ENCODE data around the gene SLC29A1. TPM values are rescaled to one million over a fixed set of nuclear protein-coding genes. Genes with fewer than 3 reads are reported as not detected.

The SLC29A1 gene
- total RNA-seq, 1 experiment from 2014 or later = 33.4 TPM

DNA sequence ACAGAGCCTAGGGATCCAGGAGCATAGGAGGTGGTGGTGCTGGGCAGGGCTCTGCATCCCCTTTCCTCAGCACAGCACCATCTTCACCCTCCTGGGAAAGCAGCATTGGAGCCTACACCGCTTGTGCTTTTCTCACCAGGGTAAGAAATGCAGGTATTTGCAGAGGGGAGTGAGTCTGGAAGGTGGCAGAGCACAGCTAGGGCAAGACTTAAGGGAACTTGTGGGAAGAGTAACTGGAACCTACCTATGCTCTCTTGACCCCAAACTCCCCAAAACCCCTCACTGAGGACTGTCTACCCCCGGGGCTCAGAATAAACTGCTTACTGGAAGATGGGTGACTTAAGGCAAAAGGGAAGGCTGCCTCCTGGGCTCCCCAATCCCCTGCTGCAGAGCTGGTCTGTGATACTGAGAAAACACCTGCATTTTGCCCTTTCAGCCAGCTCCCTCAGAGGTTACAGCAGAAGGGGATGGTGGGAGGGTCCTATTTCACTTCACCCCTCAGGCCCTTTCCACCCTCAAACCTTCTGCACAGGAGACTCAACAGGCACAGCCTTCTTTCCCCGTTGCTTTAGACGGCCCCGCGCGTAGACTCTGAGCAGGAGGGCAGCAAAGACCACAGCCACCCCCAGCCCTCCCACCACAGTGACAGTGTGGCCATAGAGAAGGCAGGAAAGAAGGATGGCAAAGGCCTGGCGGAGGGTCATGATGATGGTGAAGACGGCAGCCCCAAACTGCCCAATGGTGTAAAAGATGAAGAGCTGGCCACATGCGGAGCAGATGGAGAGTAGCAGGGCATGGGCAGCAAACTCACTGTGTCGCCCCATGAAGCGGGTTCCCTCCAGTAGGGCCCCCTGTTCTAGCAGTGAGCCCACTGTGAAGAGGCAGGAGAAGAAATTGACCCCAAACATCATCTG, 31.1 kb downstream of the SLC29A1 start:
- no peak for DNase-seq (ENCODE audit: low spot score)

DNA sequence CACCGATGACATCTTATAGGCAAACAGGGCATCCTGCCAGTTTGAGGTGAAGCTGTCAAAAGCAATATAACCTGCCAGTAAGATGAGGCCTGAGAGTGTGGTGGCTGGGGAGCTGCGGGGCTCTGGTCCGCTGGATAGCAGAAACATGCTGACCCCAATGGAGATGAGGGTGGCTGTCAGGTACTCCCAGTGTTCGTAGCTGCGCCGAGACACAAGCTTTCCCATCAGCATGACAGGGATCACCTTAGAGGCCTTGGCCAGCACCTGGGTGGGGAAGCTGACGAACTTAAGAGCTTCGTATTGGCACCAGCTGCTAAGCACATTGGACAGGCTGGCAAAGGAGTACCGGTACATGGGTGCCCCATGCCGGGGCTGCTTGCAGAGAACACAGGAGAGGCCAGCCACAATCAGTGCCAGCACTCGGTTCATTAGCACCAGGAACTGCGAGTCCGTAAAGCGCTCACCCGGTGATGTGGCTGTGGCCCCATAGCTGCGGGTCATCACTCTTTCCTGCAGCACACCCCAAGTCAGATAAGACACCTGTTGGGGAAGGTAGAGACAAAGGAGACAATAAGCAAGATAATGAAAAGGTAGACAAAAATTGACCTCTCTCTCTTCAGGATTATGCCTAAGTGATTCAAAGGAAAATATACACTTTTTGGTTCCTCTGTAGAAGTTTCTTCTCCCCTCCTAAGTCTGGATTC, 31.9 kb downstream of the SLC29A1 start:
- peak; percentile 38 for DNase-seq (ENCODE audit: low spot score)

GRCh38 chr6:44255871-44256774, 32.7 kb downstream of the SLC29A1 start:
- DNase-seq (ENCODE audit: low spot score) = peak; percentile 59

DNA sequence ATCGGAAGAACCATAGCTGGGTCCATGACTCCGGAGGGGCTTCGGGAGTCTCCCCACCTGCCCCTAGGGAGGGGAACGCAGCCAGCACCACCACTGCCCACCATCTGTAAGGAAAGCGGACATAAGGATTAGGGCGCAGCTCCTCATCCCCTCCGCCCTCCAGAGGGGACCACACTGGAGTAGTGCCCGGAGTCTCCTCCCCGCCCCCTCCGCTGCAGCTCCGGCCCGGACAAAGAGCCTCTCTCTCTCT, 33.3 kb downstream of the SLC29A1 start:
- DNase-seq (ENCODE audit: low spot score) = no peak

DNA sequence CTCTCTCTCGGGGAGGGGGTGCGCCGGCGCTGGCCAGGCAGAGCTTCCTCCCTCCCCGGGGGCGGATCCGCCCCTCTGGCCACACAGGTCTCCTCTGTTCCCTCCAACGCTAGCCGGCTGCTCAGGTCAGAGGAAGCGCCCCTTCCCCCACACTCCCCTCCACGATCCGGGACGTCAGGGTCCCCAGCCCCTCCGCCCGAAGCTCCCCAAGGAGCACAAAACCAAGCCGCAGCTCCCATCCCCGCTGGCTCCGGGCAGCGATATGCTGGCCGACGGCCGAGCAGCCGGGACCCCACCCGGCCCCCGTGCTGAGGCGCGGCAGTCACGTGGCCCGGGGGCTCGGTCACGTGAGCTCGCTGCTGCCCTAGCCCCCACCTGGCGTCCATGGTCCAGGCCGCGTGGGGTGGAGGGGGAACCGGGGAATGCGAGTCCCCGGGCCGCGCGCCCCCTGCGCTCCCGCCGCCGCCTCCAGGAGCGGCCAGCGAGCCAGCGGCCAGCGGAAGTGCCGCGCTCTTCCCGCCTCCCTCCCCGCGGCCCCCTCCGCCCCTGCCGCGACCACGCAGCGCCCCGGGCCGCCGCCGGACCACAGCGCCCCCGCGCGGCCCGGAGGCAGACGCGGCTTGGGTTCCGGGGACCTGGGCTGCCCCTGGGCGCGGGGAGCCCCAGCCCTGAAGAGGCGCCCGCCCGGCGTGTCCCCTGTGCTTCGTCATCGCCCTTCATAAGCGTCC, 33.8 kb downstream of the SLC29A1 start, which contains the start of gene SLC35B2:
SLC35B2 (minus strand) TSS at position 504 of the 728 bp plus-strand sequence; CDS start at position 386, 118 bp downstream.
- DNase-seq (ENCODE audit: low spot score) = peak; percentile 75

DNA sequence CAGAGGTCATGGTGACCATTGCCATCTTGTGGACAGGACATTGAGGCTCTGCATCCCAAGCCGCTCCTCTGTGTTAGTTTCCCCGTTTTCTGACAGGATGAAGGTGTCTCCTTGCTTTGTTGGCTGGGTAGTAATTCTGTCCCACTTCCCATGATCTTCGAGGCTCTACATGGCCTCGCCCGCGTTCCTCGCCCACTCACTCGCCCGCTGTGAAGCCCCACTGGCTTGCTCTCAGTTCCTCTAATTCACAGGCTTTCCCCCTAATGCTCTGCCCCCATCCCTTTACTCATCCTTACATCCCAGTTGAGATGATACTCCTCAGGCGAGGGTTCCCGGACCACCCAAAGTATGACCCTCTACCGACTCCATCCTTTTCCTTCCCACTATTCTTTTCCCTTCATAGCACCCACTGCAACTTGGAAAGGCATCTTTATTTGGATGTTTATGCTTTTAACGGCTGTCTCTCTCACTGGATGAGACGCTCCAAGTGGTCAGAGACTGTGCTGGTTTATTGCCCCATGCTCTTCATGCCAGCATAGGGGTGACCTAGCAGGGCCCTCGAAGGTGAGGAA, 34.4 kb downstream of the SLC29A1 start:
- DNase-seq (ENCODE audit: low spot score) = no peak

GRCh38 chr6:44258325-44258863, 35.0 kb downstream of the SLC29A1 start:
- no peak for DNase-seq (ENCODE audit: low spot score)

GRCh38 chr6:44258921-44259320, 35.5 kb downstream of the SLC29A1 start:
- no peak for DNase-seq (ENCODE audit: low spot score)

DNA sequence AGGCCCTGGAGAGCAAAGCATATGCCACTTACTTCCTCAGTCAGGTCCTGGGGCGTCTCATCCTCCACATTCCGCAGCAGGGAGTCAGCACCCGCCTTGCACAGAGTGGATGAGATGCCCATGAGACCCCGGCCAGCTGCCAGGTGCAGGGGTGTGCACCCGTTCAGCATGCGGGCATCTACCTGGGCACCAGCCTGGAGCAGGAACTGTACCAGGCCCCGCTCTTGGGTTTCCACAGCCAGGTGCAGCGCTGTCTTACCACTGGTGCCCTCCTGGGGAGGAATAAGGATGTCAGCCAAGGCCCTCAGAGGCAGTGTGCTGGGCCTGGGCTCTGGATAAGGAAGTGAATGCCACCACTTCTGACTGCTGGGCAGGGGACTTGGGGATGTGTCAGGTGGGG, 36.6 kb downstream of the SLC29A1 start:
- DNase-seq (ENCODE audit: low spot score) = no peak

- no peak for DNase-seq (ENCODE audit: low spot score)
Measured at GRCh38 chr6:44260451-44261297, 37.3 kb downstream of the SLC29A1 start.

DNA sequence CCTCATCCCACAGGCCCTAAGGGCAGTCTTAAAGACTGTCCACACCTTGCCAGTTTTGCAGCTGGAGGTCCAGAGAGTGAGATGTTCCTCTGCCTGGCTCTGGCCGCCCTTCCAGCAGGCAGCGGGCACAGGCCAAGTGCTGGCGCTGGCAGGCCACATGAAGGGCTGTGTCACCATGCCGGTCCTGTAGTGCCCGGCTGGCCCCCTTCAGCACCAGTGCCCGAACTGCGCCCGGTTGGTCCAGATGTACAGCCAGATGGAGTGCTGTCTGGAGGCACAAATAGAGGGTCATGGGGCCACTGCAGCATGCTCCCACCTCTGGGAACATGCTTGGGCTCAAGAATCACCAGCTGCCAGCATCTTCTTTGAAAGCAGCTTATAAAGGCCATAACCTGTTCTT, 38.2 kb downstream of the SLC29A1 start:
- no peak for DNase-seq (ENCODE audit: low spot score)

GRCh38 chr6:44262467-44263353, 39.3 kb downstream of the SLC29A1 start:
- no peak for DNase-seq (ENCODE audit: low spot score)

DNA sequence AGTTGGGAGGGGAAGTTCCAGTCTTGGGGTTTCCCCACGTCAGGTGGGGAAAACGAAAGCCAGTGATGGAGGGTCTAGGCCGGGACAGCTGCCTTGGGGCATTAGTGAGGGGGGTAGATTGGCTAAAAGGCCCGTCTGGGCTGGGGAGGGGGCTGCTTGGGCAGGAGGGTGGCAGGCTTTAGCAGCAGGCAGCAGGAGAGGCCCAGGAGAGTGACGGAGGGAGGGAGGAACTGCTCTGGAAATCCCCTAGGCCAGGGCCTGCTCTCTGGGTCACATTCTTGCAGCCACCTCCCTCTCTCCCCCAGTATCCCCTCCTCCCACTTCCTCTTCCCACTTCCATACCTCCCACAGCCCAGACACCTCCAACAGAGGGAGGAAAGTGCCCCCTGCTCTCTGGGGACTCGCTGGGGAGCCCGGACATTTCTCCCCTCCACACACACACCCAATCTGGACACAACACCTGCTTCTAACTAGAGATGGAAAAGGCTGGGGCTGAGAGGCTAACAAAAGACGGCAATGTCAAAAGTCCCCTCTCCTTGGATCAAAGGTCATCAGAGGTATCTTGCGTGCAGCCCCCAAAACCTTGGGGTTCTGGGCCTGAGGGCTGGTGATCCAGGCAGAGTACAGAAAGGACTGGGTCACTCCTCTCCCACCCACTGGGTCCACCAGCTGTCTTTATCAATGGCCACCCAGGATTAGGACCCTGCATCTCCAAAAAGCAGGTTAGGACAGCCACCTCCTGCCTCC, 40.1 kb downstream of the SLC29A1 start:
- no peak for DNase-seq (ENCODE audit: low spot score)

DNA sequence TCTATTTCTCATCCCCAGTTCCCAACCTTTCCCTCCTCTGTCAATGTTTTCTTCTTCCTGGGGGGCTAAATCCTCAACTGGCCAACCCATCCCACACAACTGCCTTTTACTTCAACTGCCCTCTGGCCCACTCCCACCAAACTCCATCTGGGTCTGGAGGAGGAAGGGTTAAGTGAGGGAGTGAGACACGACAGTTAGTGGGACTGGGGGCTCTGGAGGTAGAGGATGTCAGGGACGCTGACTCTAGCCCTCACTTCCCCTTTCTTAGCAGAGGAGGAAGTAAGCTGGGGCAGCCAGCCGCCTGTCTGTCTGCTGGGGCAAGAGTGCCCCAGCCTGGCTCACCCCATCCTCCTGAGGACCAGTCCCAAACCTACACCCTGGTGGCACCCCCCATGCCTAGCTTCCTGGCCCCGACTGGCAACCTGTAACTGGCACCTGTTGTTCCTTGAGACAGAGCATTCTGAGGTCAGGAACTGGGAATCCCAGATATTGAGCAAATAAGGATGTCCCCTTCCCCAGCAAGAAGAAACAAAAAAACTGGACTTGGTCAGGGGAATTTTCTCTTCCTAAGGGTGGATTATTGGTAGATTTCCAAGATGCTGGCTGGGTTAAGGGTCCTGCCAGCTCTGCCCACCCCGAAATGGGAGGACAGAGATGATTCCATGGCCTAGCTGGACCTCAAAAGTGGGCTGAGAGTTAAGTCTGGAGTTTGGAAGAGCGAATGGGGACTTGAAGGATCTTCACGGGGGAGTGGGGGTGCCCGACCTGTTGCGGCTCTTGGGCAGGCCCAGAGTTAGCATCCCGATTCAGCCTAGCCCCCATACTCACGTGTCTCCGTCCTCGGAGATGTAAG, 41.0 kb downstream of the SLC29A1 start:
- no peak for DNase-seq (ENCODE audit: low spot score)

GRCh38 chr6:44265007-44265721, 41.8 kb downstream of the SLC29A1 start, which contains the start of gene NFKBIE:
NFKBIE (minus strand) TSS chr6:44265551; CDS start chr6:44265346, 205 bp downstream.
- peak; percentile 88 for DNase-seq (ENCODE audit: low spot score)

- no peak for DNase-seq (ENCODE audit: low spot score)
Measured at GRCh38 chr6:44265722-44266233, 42.4 kb downstream of the SLC29A1 start.
